Adipose tissue (tissue), 3 donors: ENCODE data around the gene OARD1. TPM values are rescaled to one million over a fixed set of nuclear protein-coding genes. Genes with fewer than 3 reads are reported as not detected.

Experiments
- H3K27ac ChIP-seq: one replicate; pipeline ENCODE4 v1.5.1; 2013; ENCODE audit warnings: low read depth, low read length
- WGBS, 3 donors: extraction: QIAGEN DNeasy Blood & Tissue Kit; methylation state at CpG; one replicate each; pipeline ENCODE4 v1.1.7; 2013; 5-methylcytosine and 5-hydroxymethylcytosine counted together
- polyA plus RNA-seq, 3 donors: library from polyadenylated mRNA; stranded (reverse); fragments of 200-250 nt; gene quantifications; one replicate each; pipeline ENCODE4 v1.2.3, GENCODE V29; 2013
- donor health status: healthy with polysubstance abuse.
- donor health status: Bipolar disorder and iron deficiency.
- donor health status: healthy.

The OARD1 gene
- polyA plus RNA-seq, 3 donors = 14.3 to 41.5 (median 28.2) TPM

DNA sequence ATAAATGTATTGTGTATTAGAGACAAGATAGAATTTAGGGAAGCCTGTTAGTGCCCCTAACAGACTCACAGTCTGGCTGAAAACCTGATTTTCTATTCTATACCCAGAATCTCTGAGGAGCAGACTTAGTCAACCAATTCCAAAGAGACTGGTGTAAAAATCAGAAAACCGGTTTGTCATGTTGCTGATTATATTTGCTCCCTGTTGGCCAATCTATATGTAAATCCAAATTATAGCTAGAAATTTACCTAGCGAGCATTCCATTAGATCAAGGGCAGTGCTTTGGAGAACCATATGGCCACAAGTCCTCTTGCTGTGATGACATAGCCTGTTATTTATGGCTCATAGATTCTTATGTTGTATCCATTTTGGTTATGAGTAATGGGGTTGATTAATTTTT lies 5.4 kb upstream of the OARD1 start:
- H3K27ac ChIP-seq = no peak overlapping the region
- WGBS, 3 donors = 53 to 93% (median 85%) methylated on average over 2 of the region's 2 CpGs

GRCh38 chr6:41075651-41076626 lies 3.8 kb upstream of the OARD1 start:
- WGBS, 3 donors = 79 to 88% (median 87%) methylated on average over 4 of the region's 4 CpGs

GRCh38 chr6:41074692-41075436 lies 2.7 kb upstream of the OARD1 start:
- WGBS, 3 donors = 36 to 58% (median 46%) methylated on average over 11 of the region's 11 CpGs
- H3K27ac ChIP-seq = no peak overlapping the region

More at GRCh38 chr6:41075651-41076626, 3.8 kb upstream of the OARD1 start:
- H3K27ac ChIP-seq = no peak overlapping the region

GRCh38 chr6:41073968-41074691 lies 2.0 kb upstream of the OARD1 start:
- peak overlapping the region; percentile 100 for H3K27ac ChIP-seq
- WGBS, 3 donors = 2 to 10% (median 6%) methylated on average over 11 of the region's 11 CpGs

DNA sequence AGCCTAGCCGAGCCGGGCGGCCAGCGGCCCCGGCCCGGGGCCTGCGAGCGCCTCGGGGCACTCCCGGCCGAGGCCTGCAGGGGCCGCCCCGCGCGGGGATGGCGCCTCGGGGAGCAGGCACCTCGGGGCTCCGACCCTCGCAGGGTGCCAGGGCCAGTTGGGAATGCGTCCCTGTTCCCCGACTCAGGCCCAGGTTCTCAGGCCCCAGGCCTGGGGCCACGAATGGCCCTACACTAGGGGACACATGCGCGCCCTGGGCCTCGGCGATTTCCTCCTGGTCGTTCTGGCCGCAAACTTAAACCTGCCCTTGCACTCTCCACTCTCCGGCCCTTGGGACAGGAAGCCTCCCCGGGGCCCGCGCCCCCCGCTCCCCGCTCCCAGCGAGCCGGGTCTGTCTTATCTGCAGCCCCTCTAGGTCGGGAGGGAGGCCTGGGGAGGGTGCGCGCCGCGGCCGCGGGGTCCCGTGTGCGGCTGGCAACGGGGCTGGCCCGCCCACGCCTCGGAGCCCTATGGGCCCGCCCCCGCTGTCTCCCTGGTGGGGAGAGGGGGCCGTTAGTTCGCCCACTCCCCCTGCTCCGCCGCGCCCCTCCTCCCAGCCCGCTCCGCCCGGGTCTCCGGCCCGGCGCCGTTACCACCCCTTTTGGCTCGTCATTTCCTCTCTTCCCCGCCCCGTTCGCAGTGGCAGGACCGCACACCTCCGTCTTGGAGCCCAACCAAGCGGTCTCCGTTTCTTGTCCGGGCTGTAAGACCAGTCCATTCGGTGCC lies 1.2 kb upstream of the OARD1 start:
- WGBS, 3 donors = 0% methylated on average over 64 to 73 of the region's 74 CpGs
- H3K27ac ChIP-seq = peak overlapping the region; percentile 100

DNA sequence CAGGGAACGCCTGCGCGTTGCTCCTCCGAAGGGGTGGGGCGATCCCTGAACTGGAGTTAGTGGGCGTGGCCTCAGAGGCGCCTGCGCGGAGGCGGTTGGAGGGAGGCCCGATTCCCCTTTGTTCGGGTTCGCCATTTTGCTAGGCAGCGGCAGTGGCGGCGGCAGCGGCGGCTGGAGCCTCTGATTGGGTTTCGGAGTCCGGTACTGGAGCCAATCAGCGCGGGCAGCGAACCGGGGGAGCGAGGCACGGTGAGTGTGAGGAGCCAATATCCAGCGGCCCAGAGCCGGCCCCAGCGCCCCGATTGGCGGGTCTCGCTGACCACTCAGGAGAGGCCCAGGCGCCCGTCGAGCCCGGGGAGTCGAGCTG lies 663 bp upstream of the OARD1 start, which contains the start of gene NFYA:
TSS of gene NFYA (plus strand) at position 139 of the 367 bp plus-strand sequence. CDS start 6,116 bp downstream, outside the sequence.
- 0 to 1% (median 1%) methylated on average over 37 of the region's 37 CpGs for WGBS, 3 donors
- H3K27ac ChIP-seq = peak within 1 kb of the TSS; percentile 100

GRCh38 chr6:41071501-41071922 lies 644 bp downstream of the OARD1 start:
- peak overlapping the region; percentile 85 for H3K27ac ChIP-seq
- WGBS, 3 donors = 0% methylated on average over 16 of the region's 16 CpGs

DNA sequence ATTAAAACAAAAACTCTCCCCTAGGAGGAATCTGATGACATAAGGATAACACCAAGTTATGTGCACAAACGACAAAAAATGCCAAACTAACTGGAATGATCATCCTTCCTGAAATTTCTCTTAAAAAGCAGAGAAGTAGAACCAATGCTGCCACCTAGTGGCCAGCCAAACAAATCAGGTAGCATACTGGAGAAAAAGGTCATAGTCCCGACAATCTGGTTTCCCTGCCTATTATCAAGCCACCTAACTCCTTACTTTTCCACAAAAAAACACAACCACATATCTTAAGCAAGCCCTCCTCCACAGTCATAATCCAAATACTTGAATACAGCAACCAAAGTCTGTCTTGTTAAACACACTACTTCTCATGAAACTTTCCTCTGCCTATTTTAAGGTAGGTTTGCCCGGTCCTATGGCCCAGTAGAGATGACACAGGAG lies 5.3 kb downstream of the OARD1 start:
- 29 to 30% (median 29%) methylated on average over 3 of the region's 3 CpGs for WGBS, 3 donors

DNA sequence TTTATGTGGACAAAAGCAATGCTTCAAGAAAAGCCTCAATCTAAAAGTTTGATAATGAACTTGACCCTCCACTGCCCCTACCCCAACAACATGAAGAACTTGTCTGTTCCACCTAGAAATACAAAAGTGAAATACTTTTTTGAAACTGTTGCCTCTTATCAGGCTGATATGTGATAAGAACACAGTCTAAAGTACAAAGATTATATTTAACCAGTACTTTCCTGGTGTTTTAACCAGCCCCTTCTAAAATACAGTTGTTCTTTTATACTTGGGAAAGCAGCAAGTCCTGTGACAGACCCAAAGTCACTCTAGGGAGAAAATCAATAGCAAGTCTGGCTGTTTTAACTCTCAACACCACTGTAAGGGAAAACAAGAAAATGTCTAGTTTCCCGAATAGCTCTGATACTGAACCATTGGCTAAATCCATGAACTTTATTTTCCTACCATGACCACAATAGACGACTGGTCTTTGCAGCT lies 6.6 kb downstream of the OARD1 start:
- WGBS, 3 donors = 28 to 95% (median 92%) methylated on average over 2 of the region's 2 CpGs
- no peak overlapping the region for H3K27ac ChIP-seq

More for the DNA sequence above, 5.3 kb downstream of the OARD1 start:
- no peak overlapping the region for H3K27ac ChIP-seq

- 33 to 82% (median 82%) methylated on average over 5 of the region's 5 CpGs for WGBS, 3 donors
- H3K27ac ChIP-seq = no peak overlapping the region
Measured at GRCh38 chr6:41064841-41065240, 7.3 kb downstream of the OARD1 start.

GRCh38 chr6:41063884-41064285 lies 8.3 kb downstream of the OARD1 start:
- WGBS, 3 donors = 32 to 91% (median 89%) methylated on average over 2 of the region's 2 CpGs
- H3K27ac ChIP-seq = no peak overlapping the region

DNA sequence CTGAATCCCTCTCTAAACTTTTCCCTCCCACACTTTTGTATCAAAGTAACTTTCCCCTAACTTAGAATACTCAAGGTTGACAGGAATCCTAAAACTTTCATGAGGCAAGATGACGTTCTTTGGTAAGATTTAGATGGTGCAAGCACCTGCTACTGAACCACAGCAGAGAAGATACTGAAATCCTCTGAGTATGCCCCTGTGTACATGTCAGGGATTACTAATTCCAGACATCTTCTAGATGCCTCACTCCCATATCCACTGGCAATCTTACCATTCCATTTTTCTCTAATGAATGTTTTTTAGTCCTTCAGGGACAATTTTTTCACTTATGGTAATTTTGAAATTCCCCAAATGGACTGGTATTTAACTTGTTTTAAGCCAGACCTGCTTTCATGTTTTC lies 10.1 kb downstream of the OARD1 start:
- H3K27ac ChIP-seq = no peak overlapping the region
- WGBS, 3 donors = 54 to 87% (median 74%) methylated on average over 1 of the region's 1 CpG

- H3K27ac ChIP-seq = no peak overlapping the region
- 71 to 89% (median 84%) methylated on average over 13 of the region's 13 CpGs for WGBS, 3 donors
Measured at GRCh38 chr6:41061196-41061726, 10.9 kb downstream of the OARD1 start.

- no peak overlapping the region for H3K27ac ChIP-seq
- WGBS, 3 donors = 83 to 88% (median 85%) methylated on average over 1 of the region's 1 CpG
Measured at GRCh38 chr6:41059556-41059955, 12.6 kb downstream of the OARD1 start.

- 49 to 77% (median 77%) methylated on average over 2 of the region's 2 CpGs for WGBS, 3 donors
- no peak overlapping the region for H3K27ac ChIP-seq
Measured at GRCh38 chr6:41058783-41059181, 13.4 kb downstream of the OARD1 start.

GRCh38 chr6:41056768-41057490 lies 15.2 kb downstream of the OARD1 start:
- no peak overlapping the region for H3K27ac ChIP-seq
- WGBS, 3 donors = 60 to 91% (median 89%) methylated on average over 5 to 6 of the region's 6 CpGs

GRCh38 chr6:41055149-41055548 lies 17.0 kb downstream of the OARD1 start:
- 31 to 60% (median 57%) methylated on average over 3 of the region's 3 CpGs for WGBS, 3 donors
- no peak overlapping the region for H3K27ac ChIP-seq
